ENCODE data around the gene C2orf81.

DNA sequence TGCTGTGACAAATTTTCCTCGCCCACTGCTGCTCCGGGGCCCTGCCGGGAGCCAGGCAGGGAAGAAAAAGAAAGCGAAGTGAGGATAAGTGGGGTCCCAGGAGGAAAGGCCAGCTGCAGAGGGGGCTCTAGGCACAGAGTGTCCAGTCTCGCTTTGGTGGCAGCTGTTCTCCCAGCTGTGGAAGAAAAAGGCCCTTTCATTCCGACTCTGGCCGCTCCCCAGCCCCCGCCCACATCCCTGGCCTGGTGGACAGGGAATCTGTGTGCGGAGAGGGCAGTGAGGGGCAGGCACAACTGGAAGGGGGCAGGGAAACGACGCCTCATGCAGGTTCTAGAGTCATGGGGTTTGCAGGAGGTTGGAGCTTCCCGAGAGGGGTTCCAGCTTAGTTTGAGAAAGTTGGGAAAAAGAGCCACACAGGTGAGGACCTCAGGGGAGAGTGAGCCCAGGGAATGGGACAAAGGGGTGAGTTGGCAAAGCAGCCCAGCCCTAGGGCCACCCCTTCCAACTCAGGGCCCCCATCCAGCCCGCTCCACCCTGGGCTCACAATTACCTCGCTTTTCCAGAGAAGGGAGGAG, 18.5 kb upstream of the C2orf81 start:
- TF ChIP-seq ZFX (IDR thresholded peaks at IDR 0.05; ENCODE audit: borderline replicate concordance) (no peak), CTCF (IDR thresholded peaks at IDR 0.05) (no peak)

Data from 22Rv1 (cell line).